ENCODE results near the gene CCL27.

The CCL27 gene

GRCh38 chr9:34662526-34663302 is at the start of gene CCL27:
Gene CCL27, minus strand, starts transcription at chr9:34662657. Its CDS starts 24 bp downstream, at chr9:34662633.
- no peak for TF ChIP-seq CTCF (conservative IDR thresholded peaks at IDR 0.05; ENCODE audit: control insufficient read depth, insufficient read depth, low read depth, low read length)
- DNase-seq (ENCODE audit: low read depth) = no peak
- H3K4me3 ChIP-seq (ENCODE audit: control insufficient read depth, low read depth, low read length) = no peak within 1 kb of the TSS

- TF ChIP-seq CTCF (conservative IDR thresholded peaks at IDR 0.05; ENCODE audit: control insufficient read depth, insufficient read depth, low read depth, low read length) = no peak
- no peak overlapping the region for H3K4me3 ChIP-seq (ENCODE audit: control insufficient read depth, low read depth, low read length)
- DNase-seq (ENCODE audit: low read depth) = no peak
Observed at GRCh38 chr9:34712140-34712539, 49.7 kb upstream of the CCL27 start.

GRCh38 chr9:34710023-34710422 is 47.6 kb upstream of the CCL27 start, which contains the start of gene CCL21:
Gene CCL21, minus strand, starts transcription at chr9:34710136. Its CDS starts 70 bp downstream, at chr9:34710066.
- no peak for TF ChIP-seq CTCF (conservative IDR thresholded peaks at IDR 0.05; ENCODE audit: control insufficient read depth, insufficient read depth, low read depth, low read length)
- H3K4me3 ChIP-seq (ENCODE audit: control insufficient read depth, low read depth, low read length) = no peak within 1 kb of the TSS
- DNase-seq (ENCODE audit: low read depth) = no peak

GRCh38 chr9:34709196-34709978 is 46.9 kb upstream of the CCL27 start:
- DNase-seq (ENCODE audit: low read depth) = no peak
- no peak overlapping the region for H3K4me3 ChIP-seq (ENCODE audit: control insufficient read depth, low read depth, low read length)
- TF ChIP-seq CTCF (conservative IDR thresholded peaks at IDR 0.05; ENCODE audit: control insufficient read depth, insufficient read depth, low read depth, low read length) = no peak

- DNase-seq (ENCODE audit: low read depth) = no peak
Observed at GRCh38 chr9:34707130-34707529, 44.7 kb upstream of the CCL27 start.

More at GRCh38 chr9:34707130-34707529, 44.7 kb upstream of the CCL27 start:
- TF ChIP-seq CTCF (conservative IDR thresholded peaks at IDR 0.05; ENCODE audit: control insufficient read depth, insufficient read depth, low read depth, low read length) = no peak
- no peak overlapping the region for H3K4me3 ChIP-seq (ENCODE audit: control insufficient read depth, low read depth, low read length)
